ENCODE measurements around the gene NR2E1.

GRCh38 chr6:108180266-108180665, 14.4 kb downstream of the NR2E1 start:
- TF ChIP-seq, protein P1, sequence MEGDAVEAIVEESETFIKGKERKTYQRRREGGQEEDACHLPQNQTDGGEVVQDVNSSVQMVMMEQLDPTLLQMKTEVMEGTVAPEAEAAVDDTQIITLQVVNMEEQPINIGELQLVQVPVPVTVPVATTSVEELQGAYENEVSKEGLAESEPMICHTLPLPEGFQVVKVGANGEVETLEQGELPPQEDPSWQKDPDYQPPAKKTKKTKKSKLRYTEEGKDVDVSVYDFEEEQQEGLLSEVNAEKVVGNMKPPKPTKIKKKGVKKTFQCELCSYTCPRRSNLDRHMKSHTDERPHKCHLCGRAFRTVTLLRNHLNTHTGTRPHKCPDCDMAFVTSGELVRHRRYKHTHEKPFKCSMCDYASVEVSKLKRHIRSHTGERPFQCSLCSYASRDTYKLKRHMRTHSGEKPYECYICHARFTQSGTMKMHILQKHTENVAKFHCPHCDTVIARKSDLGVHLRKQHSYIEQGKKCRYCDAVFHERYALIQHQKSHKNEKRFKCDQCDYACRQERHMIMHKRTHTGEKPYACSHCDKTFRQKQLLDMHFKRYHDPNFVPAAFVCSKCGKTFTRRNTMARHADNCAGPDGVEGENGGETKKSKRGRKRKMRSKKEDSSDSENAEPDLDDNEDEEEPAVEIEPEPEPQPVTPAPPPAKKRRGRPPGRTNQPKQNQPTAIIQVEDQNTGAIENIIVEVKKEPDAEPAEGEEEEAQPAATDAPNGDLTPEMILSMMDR (IDR thresholded peaks at IDR 0.05), result no peak
- no peak for TF ChIP-seq POLR2A (IDR thresholded peaks at IDR 0.05)

Measured in thyroid gland (tissue), 4 donors.